Testis (tissue), 3 donors: Measurements from ENCODE around the gene WNT8A. TPM values are rescaled to one million over a fixed set of nuclear protein-coding genes. Genes with fewer than 3 reads are reported as not detected.

ENCODE experiments used
- DNase-seq: peaks from one replicate; pipeline ENCODE4 v3.0.0-alpha.2; 2019
- H3K27ac ChIP-seq, 2 donors: fragments of 200-600 bp; sonication (generic); one replicate each; pipeline ENCODE4 v1.5.1; 2019
- H3K27me3 ChIP-seq: fragments of 200-600 bp; sonication (generic); one replicate; pipeline ENCODE4 v1.5.1; 2019
- H3K36me3 ChIP-seq: fragments of 200-600 bp; sonication (generic); one replicate; pipeline ENCODE4 v1.5.1; 2017; ENCODE audit warnings: low read depth; ENCODE audit errors: missing control alignments
- H3K4me1 ChIP-seq: fragments of 200-600 bp; sonication (generic); one replicate; pipeline ENCODE4 v1.5.1; 2019
- H3K4me3 ChIP-seq, 2 donors: fragments of 200-600 bp; sonication (generic); one replicate each; pipeline ENCODE4 v1.5.1; 2017 to 2019
- H3K9me3 ChIP-seq: fragments of 200-600 bp; sonication (generic); one replicate; pipeline ENCODE4 v1.5.1; 2017
- POLR2A ChIP-seq: fragments of 450-650 bp; IDR thresholded peaks from one replicate; pipeline ENCODE4 v1.6.1; 2017; ENCODE audit warnings: antibody characterized with exemption, mild to moderate bottlenecking, moderate library complexity
- WGBS, 2 donors: methylation state at CpG; one replicate each; pipeline ENCODE4 v1.1.5; 2018; 5-methylcytosine and 5-hydroxymethylcytosine counted together
- intact Hi-C: fragments of 100-400 bp; cut with DNase I; formaldehyde crosslinking; loops from one replicate; pipeline ENCODE4 v1.15.1; 2023; ENCODE audit warnings: low total_unique reads
- polyA plus RNA-seq: library from polyadenylated mRNA; stranded (reverse); fragments of 350-450 nt; fragmentation: Illumina TruSeq; extraction: RNeasy Lipid Tissue Mini Kit (QIAGEN cat#74804); gene quantifications from one replicate; pipeline ENCODE4 v1.2.3, GENCODE V29; 2014; ENCODE audit warnings: low read depth, low replicate concordance; ENCODE audit not compliant: insufficient read depth
- total RNA-seq, 2 donors: library from RNA; depleted of rRNA; stranded (reverse); fragments of >200 nt; gene quantifications; one replicate each; pipeline ENCODE4 v1.2.3, GENCODE V29; 2016
- TF ChIP-seq, protein P1 (sequence below), 3 experiments: fragments of 450-650 bp in 2 of 3; fragments of 200-600 bp in 1 of 3; sonication (generic) in 1 of 3; IDR thresholded peaks; one replicate each; pipeline ENCODE4 v1.5.1; 2016 to 2019; ENCODE audit warnings: antibody characterized with exemption in 3 of 3, mild to moderate bottlenecking in 2 of 3, moderate library complexity in 1 of 3

The WNT8A gene
- total and polyA plus RNA-seq, 3 donors from 2014 or later: 0.71 to 1.4 (median 1.3) TPM

DNA sequence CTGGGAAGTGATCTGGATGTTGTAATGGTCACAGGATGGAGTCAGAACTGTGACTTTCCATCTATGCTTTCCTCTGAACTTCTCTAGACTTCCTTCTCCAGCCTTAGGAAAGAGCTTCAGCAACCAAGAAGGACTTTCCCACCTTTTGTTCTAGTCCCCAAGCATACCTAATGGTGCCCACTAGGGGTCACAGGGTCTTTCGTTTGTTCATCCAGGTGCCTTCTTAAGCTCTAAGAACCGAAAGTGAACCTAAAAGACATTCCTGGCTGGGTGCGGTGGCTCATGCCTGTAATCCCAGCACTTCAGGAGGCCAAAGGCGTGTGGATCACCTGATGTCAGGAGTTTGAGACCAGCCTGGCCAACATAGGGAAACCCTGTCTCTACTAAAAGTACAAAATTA is 1.8 kb upstream of the WNT8A start:
- Histone ChIP-seq H3K4me3 (no peak overlapping the region), H3K4me1 (no peaks in the 10 kb centered on the region), H3K27me3 (no peaks in the 10 kb centered on the region), H3K9me3 (no peaks in the 10 kb centered on the region), H3K27ac (no peak overlapping the region), H3K36me3 (no peaks in the 10 kb centered on the region)
- intact Hi-C loops: loop anchor here (10.0 kb wide), 1 partner anchor 53 kb away; the partner anchor contains the start of gene NME5
- no peak for TF ChIP-seq POLR2A
- TF ChIP-seq, protein P1, sequence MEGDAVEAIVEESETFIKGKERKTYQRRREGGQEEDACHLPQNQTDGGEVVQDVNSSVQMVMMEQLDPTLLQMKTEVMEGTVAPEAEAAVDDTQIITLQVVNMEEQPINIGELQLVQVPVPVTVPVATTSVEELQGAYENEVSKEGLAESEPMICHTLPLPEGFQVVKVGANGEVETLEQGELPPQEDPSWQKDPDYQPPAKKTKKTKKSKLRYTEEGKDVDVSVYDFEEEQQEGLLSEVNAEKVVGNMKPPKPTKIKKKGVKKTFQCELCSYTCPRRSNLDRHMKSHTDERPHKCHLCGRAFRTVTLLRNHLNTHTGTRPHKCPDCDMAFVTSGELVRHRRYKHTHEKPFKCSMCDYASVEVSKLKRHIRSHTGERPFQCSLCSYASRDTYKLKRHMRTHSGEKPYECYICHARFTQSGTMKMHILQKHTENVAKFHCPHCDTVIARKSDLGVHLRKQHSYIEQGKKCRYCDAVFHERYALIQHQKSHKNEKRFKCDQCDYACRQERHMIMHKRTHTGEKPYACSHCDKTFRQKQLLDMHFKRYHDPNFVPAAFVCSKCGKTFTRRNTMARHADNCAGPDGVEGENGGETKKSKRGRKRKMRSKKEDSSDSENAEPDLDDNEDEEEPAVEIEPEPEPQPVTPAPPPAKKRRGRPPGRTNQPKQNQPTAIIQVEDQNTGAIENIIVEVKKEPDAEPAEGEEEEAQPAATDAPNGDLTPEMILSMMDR (IDR thresholded peaks at IDR 0.05): no peak
- 85 to 91% methylated on average over 4 of the region's 4 CpGs for WGBS, 2 donors
- no peak for DNase-seq

DNA sequence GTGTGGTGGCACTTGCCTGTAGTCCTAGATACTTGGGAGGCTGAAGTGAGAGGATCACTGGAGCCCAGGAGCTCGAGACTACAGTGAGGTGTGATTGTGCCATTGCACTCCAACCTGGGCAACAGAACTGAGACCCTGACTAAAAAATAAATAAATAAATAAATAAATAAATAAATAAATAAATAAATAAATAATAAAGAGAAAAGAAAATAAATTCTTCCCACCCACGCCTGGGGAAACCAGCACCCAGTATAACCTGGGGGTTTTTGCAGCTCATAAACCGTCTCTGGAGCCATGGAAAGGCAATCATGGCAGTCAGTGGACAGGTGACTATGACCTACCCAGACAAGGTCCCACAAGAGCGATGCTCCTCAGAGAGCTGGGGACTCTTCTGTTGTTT is 7.9 kb downstream of the WNT8A start:
- H3K4me1 ChIP-seq: no peaks in the 10 kb centered on the region
- H3K4me3 ChIP-seq: no peak overlapping the region
- no peak for DNase-seq
- H3K9me3 ChIP-seq: no peaks in the 10 kb centered on the region
- intact Hi-C loops: no loop called here
- no peak overlapping the region for H3K27ac ChIP-seq
- 87 to 94% methylated on average over 4 of the region's 4 CpGs for WGBS, 2 donors
- TF ChIP-seq, protein P1 (IDR thresholded peaks at IDR 0.05): no peak
- no peak for TF ChIP-seq POLR2A
- H3K27me3 ChIP-seq: no peaks in the 10 kb centered on the region
- no peaks in the 10 kb centered on the region for H3K36me3 ChIP-seq

DNA sequence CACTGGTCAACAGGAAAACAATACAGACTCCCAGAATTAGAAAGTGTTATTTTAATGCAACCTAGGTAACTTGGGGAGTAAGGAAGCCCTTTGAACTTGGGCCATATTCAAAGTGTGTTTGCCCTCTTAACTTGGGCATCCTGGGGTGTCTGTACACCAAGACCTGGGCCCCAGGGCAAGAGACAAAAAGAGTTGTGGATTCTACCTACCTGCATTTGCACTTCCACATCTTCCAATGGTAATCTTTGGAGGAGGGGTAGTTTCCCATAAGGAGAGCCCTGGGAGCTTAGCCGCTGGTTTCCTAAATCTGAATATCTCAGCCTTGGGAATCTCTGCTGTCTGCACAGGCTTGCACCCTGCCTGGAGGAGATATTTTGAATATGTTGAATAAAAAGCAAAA is 8.5 kb downstream of the WNT8A start:
- intact Hi-C loops: no loop called here
- no peak for TF ChIP-seq POLR2A
- TF ChIP-seq, protein P1 (IDR thresholded peaks at IDR 0.05): no peak
- no peak overlapping the region for H3K4me3 ChIP-seq
- no peaks in the 10 kb centered on the region for H3K4me1 ChIP-seq
- no peak overlapping the region for H3K27ac ChIP-seq
- H3K36me3 ChIP-seq: no peaks in the 10 kb centered on the region
- H3K9me3 ChIP-seq: no peaks in the 10 kb centered on the region
- 85 to 90% methylated on average over 1 of the region's 1 CpG for WGBS, 2 donors
- DNase-seq: no peak
- H3K27me3 ChIP-seq: no peaks in the 10 kb centered on the region

DNA sequence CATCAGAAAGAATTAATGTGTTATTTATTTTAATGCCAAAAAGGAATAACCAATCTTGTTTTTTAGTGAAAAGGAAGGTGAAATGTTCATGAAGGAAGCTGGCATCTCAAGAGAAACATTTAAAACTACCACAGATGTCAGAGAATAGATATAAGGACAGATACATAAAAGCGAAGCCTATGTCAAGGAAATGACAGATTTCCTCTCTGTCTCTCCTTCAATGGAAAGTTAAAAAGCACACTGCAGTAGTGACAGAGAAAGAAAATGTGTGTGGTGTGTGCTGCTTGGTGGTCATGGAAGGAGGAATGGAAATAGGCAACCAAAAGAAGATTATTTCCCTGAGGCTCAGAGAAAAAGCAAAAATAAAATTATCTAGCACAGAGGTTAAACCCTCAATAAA is 9.2 kb downstream of the WNT8A start:
- Histone ChIP-seq H3K4me1 (no peaks in the 10 kb centered on the region), H3K27ac (no peak overlapping the region), H3K36me3 (no peaks in the 10 kb centered on the region), H3K27me3 (no peaks in the 10 kb centered on the region), H3K9me3 (no peaks in the 10 kb centered on the region), H3K4me3 (no peak overlapping the region)
- DNase-seq: no peak
- intact Hi-C loops: no loop called here
- TF ChIP-seq POLR2A: no peak
- TF ChIP-seq, protein P1 (IDR thresholded peaks at IDR 0.05): no peak
- WGBS, 2 donors: 75 to 76% methylated on average over 1 of the region's 1 CpG

DNA sequence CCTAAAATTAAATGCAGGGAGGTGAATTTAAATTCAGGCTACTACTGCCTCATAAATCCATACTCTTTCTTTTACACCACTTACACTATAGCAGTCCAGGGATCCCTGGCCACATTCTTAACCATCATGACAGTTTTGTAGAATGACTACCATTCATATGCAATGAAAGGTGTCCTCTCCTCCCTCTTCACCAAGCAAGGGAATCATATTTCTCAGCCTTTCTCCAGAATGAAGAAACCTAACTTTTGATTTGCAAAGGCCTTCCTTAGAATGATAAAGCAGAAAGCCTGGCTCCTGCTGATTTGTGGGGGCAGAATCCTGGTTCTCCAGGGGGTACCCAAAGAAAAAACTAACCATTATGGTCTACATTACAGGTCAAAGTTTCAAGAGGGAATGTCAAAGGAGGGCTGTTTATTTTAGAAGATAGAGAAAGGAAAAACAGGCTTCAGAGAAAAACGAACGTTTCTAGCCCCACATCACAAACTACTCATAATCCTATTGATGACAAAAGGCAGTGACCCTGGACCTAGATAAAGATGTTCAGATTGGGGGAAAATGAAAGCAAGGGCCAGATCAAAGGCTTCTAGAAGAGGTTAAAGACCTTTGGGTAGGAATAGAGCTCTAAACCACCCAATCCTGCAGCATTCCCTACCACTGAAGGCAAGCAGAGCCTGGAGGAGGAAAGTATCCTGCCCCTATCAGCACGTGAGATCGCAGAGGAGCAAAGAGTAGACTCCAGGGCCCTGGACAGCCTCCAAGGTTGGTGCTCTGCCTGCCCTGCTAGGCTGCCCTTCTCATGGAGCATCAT is 11.5 kb downstream of the WNT8A start:
- WGBS, 2 donors: 63 to 74% methylated on average over 4 of the region's 4 CpGs
- TF ChIP-seq POLR2A: no peak
- TF ChIP-seq, protein P1 (IDR thresholded peaks at IDR 0.05): no peak
- Histone ChIP-seq H3K4me1 (no peaks in the 10 kb centered on the region), H3K36me3 (no peaks in the 10 kb centered on the region), H3K4me3 (no peak overlapping the region), H3K27ac (no peak overlapping the region), H3K27me3 (no peaks in the 10 kb centered on the region), H3K9me3 (no peaks in the 10 kb centered on the region)
- no peak for DNase-seq
- intact Hi-C loops: no loop called here
